ENCODE results near the gene UCKL1. TPM values are rescaled to one million over a fixed set of nuclear protein-coding genes. Genes with fewer than 3 reads are reported as not detected.
A peak's percentile ranks its signal among the peaks of the same experiment; 100 is the strongest.
"Not testable (repeated sequence)": the region's sequence is repeated elsewhere in the genome, so short reads cannot be mapped to it uniquely, and the experiment has no call there.

The UCKL1 gene
- total RNA-seq, 1 experiment from 2014 or later: 63.2 TPM

- DNase-seq (ENCODE audit: low spot score): no peak
These were observed 11.9 kb downstream of the UCKL1 start for GRCh38 chr20:63944078-63944941.

GRCh38 chr20:63943808-63944077 is 12.5 kb downstream of the UCKL1 start:
- DNase-seq (ENCODE audit: low spot score): no peak

GRCh38 chr20:63942969-63943807 is 13.0 kb downstream of the UCKL1 start:
- no peak for DNase-seq (ENCODE audit: low spot score)

GRCh38 chr20:63942250-63942951 is 13.8 kb downstream of the UCKL1 start:
- peak; percentile 58 for DNase-seq (ENCODE audit: low spot score)

GRCh38 chr20:63941282-63942081 is 14.7 kb downstream of the UCKL1 start:
- DNase-seq (ENCODE audit: low spot score): peak; percentile 83

GRCh38 chr20:63940472-63941266 is 15.5 kb downstream of the UCKL1 start:
- DNase-seq (ENCODE audit: low spot score): no peak

- no peak for DNase-seq (ENCODE audit: low spot score)
These were observed 16.1 kb downstream of the UCKL1 start for GRCh38 chr20:63940071-63940471.

GRCh38 chr20:63939061-63939935 is 16.9 kb downstream of the UCKL1 start:
- DNase-seq (ENCODE audit: low spot score): no peak

- no peak for DNase-seq (ENCODE audit: low spot score)
These were observed 18.6 kb downstream of the UCKL1 start for GRCh38 chr20:63937596-63937995.

GRCh38 chr20:63935447-63935846 is 20.8 kb downstream of the UCKL1 start:
- no peak for DNase-seq (ENCODE audit: low spot score)

- no peak for DNase-seq (ENCODE audit: low spot score)
These were observed 21.7 kb downstream of the UCKL1 start for GRCh38 chr20:63934271-63935068.

GRCh38 chr20:63933646-63934045 is 22.6 kb downstream of the UCKL1 start:
- no peak for DNase-seq (ENCODE audit: low spot score)

GRCh38 chr20:63932606-63933160 is 23.5 kb downstream of the UCKL1 start:
- DNase-seq (ENCODE audit: low spot score): no peak

GRCh38 chr20:63931735-63932134 is 24.5 kb downstream of the UCKL1 start:
- no peak for DNase-seq (ENCODE audit: low spot score)

GRCh38 chr20:63930971-63931553 is 25.2 kb downstream of the UCKL1 start:
- peak; percentile 84 for DNase-seq (ENCODE audit: low spot score)

- DNase-seq (ENCODE audit: low spot score): not testable (repeated sequence)
These were observed 26.7 kb downstream of the UCKL1 start for GRCh38 chr20:63929473-63929883.

GRCh38 chr20:63929071-63929470 is 27.1 kb downstream of the UCKL1 start:
- DNase-seq (ENCODE audit: low spot score): no peak

GRCh38 chr20:63926298-63926697 is 29.9 kb downstream of the UCKL1 start:
- DNase-seq (ENCODE audit: low spot score): no peak

All from HT-29 (cell line).